Glomerular endothelial cell (primary cell): Measurements from ENCODE around the gene ZSWIM5. TPM values are rescaled to one million over a fixed set of nuclear protein-coding genes. Genes with fewer than 3 reads are reported as not detected.
"Not testable (repeated sequence)": the region's sequence is repeated elsewhere in the genome, so short reads cannot be mapped to it uniquely, and the experiment has no call there.

Source experiments
- DNase-seq: peaks from one replicate; pipeline ENCODE4 v3.0.0-alpha.2; 2011; ENCODE audit warnings: low read depth, low spot score; ENCODE audit errors: extremely low read depth
- total RNA-seq: library from RNA; depleted of rRNA; stranded (reverse); fragments of >200 nt; gene quantifications from 2 replicates; pipeline ENCODE4 v1.2.3, GENCODE V29; 2015

The ZSWIM5 gene
- total RNA-seq, 1 donor from 2014 or later: 0.29 TPM

- no peak for DNase-seq
These were observed 108.5 kb downstream of the ZSWIM5 start for GRCh38 chr1:45097944-45098343.

- no peak for DNase-seq
These were observed 109.3 kb downstream of the ZSWIM5 start for GRCh38 chr1:45097079-45097478.

- no peak for DNase-seq
These were observed 111.0 kb downstream of the ZSWIM5 start for GRCh38 chr1:45095450-45095849.

GRCh38 chr1:45094371-45094770, 112.0 kb downstream of the ZSWIM5 start:
- DNase-seq: not testable (repeated sequence)

- no peak for DNase-seq
These were observed 113.1 kb downstream of the ZSWIM5 start for GRCh38 chr1:45093334-45093733.

- DNase-seq: no peak
These were observed 116.7 kb downstream of the ZSWIM5 start for GRCh38 chr1:45089711-45090110.

GRCh38 chr1:45084562-45084961, 121.8 kb downstream of the ZSWIM5 start:
- no peak for DNase-seq

GRCh38 chr1:45079533-45079932, 126.9 kb downstream of the ZSWIM5 start:
- DNase-seq: no peak

GRCh38 chr1:45076959-45077358, 129.4 kb downstream of the ZSWIM5 start:
- not testable (repeated sequence) for DNase-seq

GRCh38 chr1:45071567-45071966, 134.8 kb downstream of the ZSWIM5 start:
- DNase-seq: no peak

- DNase-seq: no peak
These were observed 138.6 kb downstream of the ZSWIM5 start for GRCh38 chr1:45067806-45068205.

GRCh38 chr1:45065083-45065482, 141.3 kb downstream of the ZSWIM5 start:
- DNase-seq: no peak

- not testable (repeated sequence) for DNase-seq
These were observed 143.9 kb downstream of the ZSWIM5 start for GRCh38 chr1:45062463-45062862.

- DNase-seq: no peak
These were observed 146.6 kb downstream of the ZSWIM5 start for GRCh38 chr1:45059829-45060228.

- DNase-seq: no peak
These were observed 148.9 kb downstream of the ZSWIM5 start for GRCh38 chr1:45057542-45057941.

- no peak for DNase-seq
These were observed 155.2 kb downstream of the ZSWIM5 start for GRCh38 chr1:45051005-45051772.

- DNase-seq: no peak
These were observed 159.4 kb downstream of the ZSWIM5 start for GRCh38 chr1:45047032-45047431.

GRCh38 chr1:45044916-45045315, 161.5 kb downstream of the ZSWIM5 start:
- no peak for DNase-seq

- no peak for DNase-seq
These were observed 163.3 kb downstream of the ZSWIM5 start for GRCh38 chr1:45043094-45043493.

- DNase-seq: no peak
These were observed 166.1 kb downstream of the ZSWIM5 start for GRCh38 chr1:45040297-45040696.

- no peak for DNase-seq
These were observed 167.6 kb downstream of the ZSWIM5 start for GRCh38 chr1:45038661-45039364.

GRCh38 chr1:45038240-45038639, 168.2 kb downstream of the ZSWIM5 start:
- DNase-seq: no peak
